GM23338 (cell line): ENCODE measurements around the gene FBP1.

ENCODE experiments used
- CREB1 ChIP-seq: fragments of 250-450 bp; sonication (Bioruptor Pico); IDR thresholded peaks from 2 replicates; pipeline ENCODE4 v1.5.0; 2020; ENCODE audit warnings: low read depth, mild to moderate bottlenecking, moderate library complexity
- ETS1 ChIP-seq: IDR thresholded peaks from 2 replicates; pipeline ENCODE4 v1.6.1; 2016; ENCODE audit warnings: antibody characterized with exemption
- EZH2 ChIP-seq: fragments of 200-600 bp; sonication (generic); IDR thresholded peaks from one replicate; pipeline ENCODE4 v1.8.0; 2017; ENCODE audit warnings: antibody characterized with exemption, mild to moderate bottlenecking, low read depth; ENCODE audit not compliant: unreplicated experiment
- EZH2phosphoT487 ChIP-seq: fragments of 200-600 bp; sonication (generic); IDR thresholded peaks from one replicate; pipeline ENCODE4 v1.8.1; 2018; ENCODE audit warnings: antibody characterized with exemption; ENCODE audit not compliant: unreplicated experiment
- NANOG ChIP-seq: IDR thresholded peaks from 2 replicates; pipeline ENCODE4 v1.6.1; 2016; ENCODE audit warnings: antibody characterized with exemption, borderline replicate concordance
- POLR2AphosphoS5 ChIP-seq: IDR thresholded peaks from 2 replicates; pipeline ENCODE4 v1.6.1; 2016; ENCODE audit warnings: antibody characterized with exemption, low read depth
- REST ChIP-seq: IDR thresholded peaks from one replicate; pipeline ENCODE4 v1.6.1; 2018; ENCODE audit warnings: antibody characterized with exemption; ENCODE audit not compliant: unreplicated experiment
- STAT1 ChIP-seq: IDR thresholded peaks from one replicate; pipeline ENCODE4 v1.6.1; 2016; ENCODE audit warnings: antibody characterized with exemption; ENCODE audit not compliant: unreplicated experiment
- ZNF114 ChIP-seq: fragments of 250-450 bp; sonication (Bioruptor Pico); IDR thresholded peaks from 2 replicates; pipeline ENCODE4 v1.5.0; 2020; ENCODE audit warnings: mild to moderate bottlenecking, moderate library complexity
- ZNF331 ChIP-seq: fragments of 250-450 bp; sonication (Bioruptor Pico); IDR thresholded peaks from 2 replicates; pipeline ENCODE4 v1.5.0; 2020; ENCODE audit warnings: low read depth, mild to moderate bottlenecking, moderate library complexity
- ZNF462 ChIP-seq: fragments of 250-450 bp; sonication (Bioruptor Pico); IDR thresholded peaks from 2 replicates; pipeline ENCODE4 v1.5.0; 2020; ENCODE audit warnings: mild to moderate bottlenecking, moderate library complexity
- TF ChIP-seq, protein P1 (sequence below), 2 experiments: fragments of 200-600 bp in 1 of 2; sonication (generic) in 1 of 2; conservative IDR thresholded peaks; 2 replicates each; pipeline versions ENCODE4 v1.5.1 to v1.6.1; 2016 to 2017; ENCODE audit warnings: antibody characterized with exemption in 2 of 2, low read depth in 2 of 2, mild to moderate bottlenecking in 2 of 2, moderate library complexity in 1 of 2

- TF ChIP-seq POLR2AphosphoS5 (no peak), EZH2phosphoT487 (no peak), EZH2 (no peak), REST (no peak), ZNF331 (no peak), CREB1 (CRISPR knock-in tag) (no peak), NANOG (no peak), ETS1 (no peak), ZNF462 (CRISPR knock-in tag) (no peak), ZNF114 (no peak), STAT1 (no peak)
- TF ChIP-seq, protein P1, sequence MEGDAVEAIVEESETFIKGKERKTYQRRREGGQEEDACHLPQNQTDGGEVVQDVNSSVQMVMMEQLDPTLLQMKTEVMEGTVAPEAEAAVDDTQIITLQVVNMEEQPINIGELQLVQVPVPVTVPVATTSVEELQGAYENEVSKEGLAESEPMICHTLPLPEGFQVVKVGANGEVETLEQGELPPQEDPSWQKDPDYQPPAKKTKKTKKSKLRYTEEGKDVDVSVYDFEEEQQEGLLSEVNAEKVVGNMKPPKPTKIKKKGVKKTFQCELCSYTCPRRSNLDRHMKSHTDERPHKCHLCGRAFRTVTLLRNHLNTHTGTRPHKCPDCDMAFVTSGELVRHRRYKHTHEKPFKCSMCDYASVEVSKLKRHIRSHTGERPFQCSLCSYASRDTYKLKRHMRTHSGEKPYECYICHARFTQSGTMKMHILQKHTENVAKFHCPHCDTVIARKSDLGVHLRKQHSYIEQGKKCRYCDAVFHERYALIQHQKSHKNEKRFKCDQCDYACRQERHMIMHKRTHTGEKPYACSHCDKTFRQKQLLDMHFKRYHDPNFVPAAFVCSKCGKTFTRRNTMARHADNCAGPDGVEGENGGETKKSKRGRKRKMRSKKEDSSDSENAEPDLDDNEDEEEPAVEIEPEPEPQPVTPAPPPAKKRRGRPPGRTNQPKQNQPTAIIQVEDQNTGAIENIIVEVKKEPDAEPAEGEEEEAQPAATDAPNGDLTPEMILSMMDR (conservative IDR thresholded peaks at IDR 0.05; ENCODE audit: low read depth in 2 of 2) = no peak
These were observed 820 bp downstream of the FBP1 start for GRCh38 chr9:94638335-94639060.
